ENCODE measurements around the gene PCARE.

PCARE gene

GRCh38 chr2:29033172-29033571 lies 41.2 kb downstream of the PCARE start:
- Histone ChIP-seq H3K4me1 (ENCODE audit: control insufficient read depth, insufficient read depth, low read length) (no peaks in the 10 kb centered on the region), H3K9me3 (ENCODE audit: control insufficient read depth, insufficient read depth, low read depth, low read length) (no peaks in the 10 kb centered on the region), H3K27ac (ENCODE audit: extremely low read depth, low read depth, low read length) (no peak overlapping the region), H3K36me3 (ENCODE audit: control insufficient read depth in 2 of 2, insufficient read depth in 1 of 2, low read length in 2 of 2) (no peaks in the 10 kb centered on the region), H3K4me3 (ENCODE audit: low read depth, low read length) (no peak overlapping the region)
- ChIA-PET POLR2A (interaction anchor here (0.9 kb wide), 1 partner anchor 34 kb away, joined by 3 read pairs; no protein-coding TSS in a partner anchor), CTCF (interaction anchor here (0.6 kb wide), 1 partner anchor 200 kb away, joined by 3 read pairs; no protein-coding TSS in a partner anchor)
- TF ChIP-seq KLF8 (tag by site-specific recombination; IDR thresholded peaks at IDR 0.05) (no peak), ZNF324 (tag by site-specific recombination; IDR thresholded peaks at IDR 0.05) (no peak), ZNF202 (tag by site-specific recombination; IDR thresholded peaks at IDR 0.05; ENCODE audit: borderline replicate concordance) (no peak), ZBTB17 (tag by site-specific recombination; IDR thresholded peaks at IDR 0.05) (no peak), IKZF3 (tag by site-specific recombination; IDR thresholded peaks at IDR 0.05) (no peak), ZFP3 (tag by site-specific recombination; IDR thresholded peaks at IDR 0.05; ENCODE audit: low read depth) (no peak), ZBTB8A (tag by site-specific recombination; IDR thresholded peaks at IDR 0.05) (no peak), ZNF548 (tag by site-specific recombination; IDR thresholded peaks at IDR 0.05) (no peak), ZNF19 (tag by site-specific recombination; IDR thresholded peaks at IDR 0.05; ENCODE audit: low read depth) (no peak), GFI1B (tag by site-specific recombination; IDR thresholded peaks at IDR 0.05) (no peak)
- TF ChIP-seq, protein P1, sequence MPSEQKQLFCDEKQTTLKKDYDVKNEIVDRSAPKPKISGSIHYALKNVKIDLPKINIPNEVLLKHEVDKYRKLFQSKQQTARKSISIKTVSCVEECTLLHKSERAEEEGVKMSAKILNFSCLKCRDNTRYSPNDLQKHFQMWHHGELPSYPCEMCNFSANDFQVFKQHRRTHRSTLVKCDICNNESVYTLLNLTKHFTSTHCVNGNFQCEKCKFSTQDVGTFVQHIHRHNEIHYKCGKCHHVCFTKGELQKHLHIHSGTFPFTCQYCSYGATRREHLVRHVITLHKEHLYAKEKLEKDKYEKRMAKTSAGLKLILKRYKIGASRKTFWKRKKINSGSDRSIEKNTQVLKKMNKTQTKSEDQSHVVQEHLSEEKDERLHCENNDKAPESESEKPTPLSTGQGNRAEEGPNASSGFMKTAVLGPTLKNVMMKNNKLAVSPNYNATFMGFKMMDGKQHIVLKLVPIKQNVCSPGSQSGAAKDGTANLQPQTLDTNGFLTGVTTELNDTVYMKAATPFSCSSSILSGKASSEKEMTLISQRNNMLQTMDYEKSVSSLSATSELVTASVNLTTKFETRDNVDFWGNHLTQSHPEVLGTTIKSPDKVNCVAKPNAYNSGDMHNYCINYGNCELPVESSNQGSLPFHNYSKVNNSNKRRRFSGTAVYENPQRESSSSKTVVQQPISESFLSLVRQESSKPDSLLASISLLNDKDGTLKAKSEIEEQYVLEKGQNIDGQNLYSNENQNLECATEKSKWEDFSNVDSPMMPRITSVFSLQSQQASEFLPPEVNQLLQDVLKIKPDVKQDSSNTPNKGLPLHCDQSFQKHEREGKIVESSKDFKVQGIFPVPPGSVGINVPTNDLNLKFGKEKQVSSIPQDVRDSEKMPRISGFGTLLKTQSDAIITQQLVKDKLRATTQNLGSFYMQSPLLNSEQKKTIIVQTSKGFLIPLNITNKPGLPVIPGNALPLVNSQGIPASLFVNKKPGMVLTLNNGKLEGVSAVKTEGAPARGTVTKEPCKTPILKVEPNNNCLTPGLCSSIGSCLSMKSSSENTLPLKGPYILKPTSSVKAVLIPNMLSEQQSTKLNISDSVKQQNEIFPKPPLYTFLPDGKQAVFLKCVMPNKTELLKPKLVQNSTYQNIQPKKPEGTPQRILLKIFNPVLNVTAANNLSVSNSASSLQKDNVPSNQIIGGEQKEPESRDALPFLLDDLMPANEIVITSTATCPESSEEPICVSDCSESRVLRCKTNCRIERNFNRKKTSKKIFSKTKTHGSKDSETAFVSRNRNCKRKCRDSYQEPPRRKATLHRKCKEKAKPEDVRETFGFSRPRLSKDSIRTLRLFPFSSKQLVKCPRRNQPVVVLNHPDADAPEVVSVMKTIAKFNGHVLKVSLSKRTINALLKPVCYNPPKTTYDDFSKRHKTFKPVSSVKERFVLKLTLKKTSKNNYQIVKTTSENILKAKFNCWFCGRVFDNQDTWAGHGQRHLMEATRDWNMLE (tag by site-specific recombination; conservative IDR thresholded peaks at IDR 0.05; ENCODE audit: low read depth), result no peak

DNA sequence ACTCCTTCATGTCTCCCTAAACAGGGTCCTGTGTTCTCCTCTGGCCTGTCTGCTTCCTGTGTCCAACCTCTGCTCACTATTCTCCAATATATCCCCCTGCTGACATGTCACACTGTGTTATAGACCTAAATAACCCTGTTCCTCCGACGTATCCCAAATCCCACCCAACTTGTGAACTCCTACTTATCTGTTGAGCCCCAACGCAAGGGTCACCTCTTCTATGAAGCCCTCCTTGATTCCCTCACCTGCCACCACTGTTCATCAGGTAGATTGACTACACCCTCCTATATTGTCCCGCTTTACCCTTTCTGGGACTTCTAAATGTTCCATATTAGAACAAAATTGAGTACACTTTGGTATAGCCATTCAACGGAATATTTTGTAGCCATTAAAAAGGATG lies 42.1 kb downstream of the PCARE start:
- H3K36me3 ChIP-seq (ENCODE audit: control insufficient read depth in 2 of 2, insufficient read depth in 1 of 2, low read length in 2 of 2), result no peaks in the 10 kb centered on the region
- ChIA-PET CTCF (no interaction called here), POLR2A (no interaction called here)
- no peaks in the 10 kb centered on the region for H3K4me1 ChIP-seq (ENCODE audit: control insufficient read depth, insufficient read depth, low read length)
- H3K4me3 ChIP-seq (ENCODE audit: low read depth, low read length), result no peak overlapping the region
- no peaks in the 10 kb centered on the region for H3K9me3 ChIP-seq (ENCODE audit: control insufficient read depth, insufficient read depth, low read depth, low read length)
- H3K27ac ChIP-seq (ENCODE audit: extremely low read depth, low read depth, low read length), result no peak overlapping the region
- TF ChIP-seq KLF8 (tag by site-specific recombination; IDR thresholded peaks at IDR 0.05), result no peak
- no peak for TF ChIP-seq PRDM6 (tag by site-specific recombination; IDR thresholded peaks at IDR 0.05)
- TF ChIP-seq ZNF214 (tag by site-specific recombination; IDR thresholded peaks at IDR 0.05; ENCODE audit: borderline replicate concordance), result no peak
- no peak for TF ChIP-seq ZNF692 (tag by site-specific recombination; IDR thresholded peaks at IDR 0.05)
- no peak for TF ChIP-seq ZNF18 (tag by site-specific recombination; IDR thresholded peaks at IDR 0.05)
- TF ChIP-seq GLI4 (tag by site-specific recombination; IDR thresholded peaks at IDR 0.05), result no peak
- TF ChIP-seq ZNF266 (tag by site-specific recombination; IDR thresholded peaks at IDR 0.05; ENCODE audit: low read depth), result no peak
- TF ChIP-seq OSR2 (tag by site-specific recombination; IDR thresholded peaks at IDR 0.05), result no peak
- TF ChIP-seq ZNF155 (tag by site-specific recombination; IDR thresholded peaks at IDR 0.05), result no peak
- TF ChIP-seq ZNF624 (tag by site-specific recombination; IDR thresholded peaks at IDR 0.05), result no peak

All from HEK293 (cell line).